Measurements from ENCODE around the gene RNF208. TPM values are rescaled to one million over a fixed set of nuclear protein-coding genes. Genes with fewer than 3 reads are reported as not detected.
A peak's percentile ranks its signal among the peaks of the same experiment; 100 is the strongest.

Gene RNF208
- polyA plus RNA-seq, 1 donor from 2014 or later, result not detected

DNA sequence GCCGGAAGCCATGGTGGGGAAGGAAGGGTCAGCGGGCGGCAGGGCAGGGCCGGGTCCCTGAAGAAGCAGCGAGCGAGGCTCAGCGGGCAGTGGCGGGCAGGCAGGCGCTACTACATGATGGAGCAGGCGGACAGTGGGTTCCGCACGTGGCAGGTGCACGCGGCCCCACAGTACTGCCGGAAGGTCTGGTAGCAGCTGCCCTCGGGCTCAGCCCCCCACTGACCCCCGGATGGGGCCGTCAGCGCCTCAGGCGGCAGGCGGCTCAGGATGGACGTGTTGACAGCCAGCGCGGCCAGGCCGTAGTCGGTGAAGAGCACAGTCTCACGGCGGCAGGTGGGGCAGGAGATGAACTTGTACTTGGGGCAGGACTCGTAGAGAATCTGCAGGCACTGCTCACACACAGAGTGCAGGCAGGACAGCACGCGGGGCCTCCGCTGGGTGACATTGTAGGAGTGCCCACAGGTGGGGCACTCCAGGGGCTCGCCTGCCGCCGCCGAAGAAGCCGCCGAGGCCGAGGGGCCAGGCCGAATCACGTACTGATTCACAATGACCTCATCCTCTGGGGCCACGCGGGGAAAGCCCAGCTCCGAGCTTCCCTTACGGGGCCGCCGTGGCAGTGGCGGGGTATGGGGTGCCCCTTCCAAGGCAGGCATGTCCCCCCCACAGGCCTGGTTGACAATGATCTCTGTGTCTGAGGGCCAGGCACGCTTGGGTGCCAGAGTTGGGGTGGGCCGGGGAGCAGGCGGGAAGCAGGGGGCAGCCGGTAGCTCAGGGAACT lies 1.5 kb downstream of the RNF208 start:
- Mint-ChIP-seq H3K27ac (no peak overlapping the region), H3K27me3 (peaks cover 1% of the 10 kb centered on the region), H3K4me3 (peak overlapping the region in 3 of 4 donors; percentile 20 to 57 (median 46)), H3K9me3 (no peaks in the 10 kb centered on the region), H3K4me1 (peaks cover 0 to 2% (median 2%) of the 10 kb centered on the region in 3 donors), H3K36me3 (no peaks in the 10 kb centered on the region)

DNA sequence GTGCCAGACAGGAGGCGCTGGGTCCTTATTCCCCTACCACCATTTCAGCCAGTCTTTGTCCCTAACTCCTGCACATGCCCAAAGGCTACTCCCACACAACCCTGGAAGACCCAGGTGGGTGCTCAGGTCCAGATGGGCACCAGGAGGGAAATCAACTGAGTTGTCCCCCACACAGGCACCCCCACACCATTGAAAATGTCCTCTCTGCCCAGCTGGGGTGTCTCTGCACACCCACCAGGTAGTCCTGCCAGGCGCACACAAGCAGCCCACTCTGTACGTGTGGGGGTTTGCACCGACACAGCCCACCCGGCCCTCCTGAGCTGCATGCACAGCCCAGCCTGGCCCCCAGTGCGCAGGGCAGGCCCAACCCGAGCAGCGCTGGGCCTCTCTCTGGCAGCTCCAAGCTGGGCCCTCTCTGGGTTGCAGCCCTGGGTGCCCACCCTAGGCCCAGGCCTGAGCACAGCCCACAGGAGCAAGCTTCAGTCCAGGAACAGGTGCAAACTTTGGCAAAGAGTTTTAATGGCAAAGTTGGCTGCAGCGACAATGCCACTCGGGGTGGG lies 2.2 kb downstream of the RNF208 start:
- H3K9me3 Mint-ChIP-seq, result no peaks in the 10 kb centered on the region
- no peak overlapping the region for H3K27ac Mint-ChIP-seq
- H3K4me1 Mint-ChIP-seq, result peaks cover 0 to 2% (median 2%) of the 10 kb centered on the region in 3 donors
- no peaks in the 10 kb centered on the region for H3K36me3 Mint-ChIP-seq
- peaks cover 1% of the 10 kb centered on the region for H3K27me3 Mint-ChIP-seq
- no peak overlapping the region for H3K4me3 Mint-ChIP-seq

DNA sequence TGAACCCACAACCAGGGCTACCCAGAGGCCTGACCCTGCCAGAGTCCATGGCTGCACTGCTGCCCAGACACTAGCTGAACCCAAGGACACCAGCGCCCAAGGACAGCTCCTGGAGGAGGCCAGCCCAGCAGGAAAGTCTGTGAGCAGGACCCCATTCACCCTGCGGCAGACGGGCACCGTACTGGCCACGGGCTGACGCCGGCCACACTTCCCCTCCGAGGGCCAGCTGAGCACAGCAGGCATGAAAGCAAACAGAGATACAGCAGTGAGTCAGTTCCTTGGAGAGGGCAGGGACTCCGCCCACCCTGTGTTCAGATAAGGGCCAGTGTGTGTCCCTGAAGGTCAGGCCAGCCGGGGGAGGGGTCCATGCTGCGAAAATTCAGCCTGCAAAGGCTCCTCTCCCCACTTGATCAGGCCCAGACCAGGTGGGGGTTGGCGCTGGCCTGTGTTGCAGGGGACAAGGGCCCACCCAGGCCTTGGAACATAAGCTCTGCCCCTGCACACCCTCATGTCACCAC lies 3.2 kb downstream of the RNF208 start:
- Mint-ChIP-seq H3K4me3 (no peak overlapping the region), H3K9me3 (no peaks in the 10 kb centered on the region), H3K27ac (no peak overlapping the region), H3K36me3 (no peaks in the 10 kb centered on the region), H3K4me1 (no peaks in the 10 kb centered on the region), H3K27me3 (peaks cover 1% of the 10 kb centered on the region)

DNA sequence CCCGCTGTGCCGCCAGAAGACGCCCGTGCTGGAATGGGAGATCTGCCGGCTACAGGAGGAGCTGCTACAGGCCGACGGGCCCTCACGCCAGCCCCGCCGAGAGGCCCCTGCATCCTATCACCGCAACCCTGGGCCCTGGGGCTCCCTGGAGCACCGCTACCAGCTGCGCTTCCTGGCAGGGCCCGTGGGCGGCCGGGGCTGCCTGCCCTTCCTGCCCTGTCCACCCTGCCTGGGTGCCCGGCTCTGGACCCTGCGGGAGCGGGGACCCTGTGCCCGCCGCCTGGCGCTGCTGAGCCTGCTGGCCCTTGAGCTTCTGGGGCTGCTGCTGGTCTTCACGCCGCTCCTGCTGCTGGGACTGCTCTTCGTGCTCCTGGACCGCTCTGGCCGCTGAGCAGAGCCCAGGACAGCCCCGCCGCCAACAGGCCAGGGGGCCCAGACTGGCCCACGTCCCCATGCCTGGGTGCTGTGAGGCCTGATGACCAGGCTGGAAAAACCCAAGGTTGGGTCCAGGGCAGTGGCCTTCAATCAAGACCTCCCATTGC lies 3.8 kb downstream of the RNF208 start:
- Mint-ChIP-seq H3K9me3 (no peaks in the 10 kb centered on the region), H3K27ac (no peak overlapping the region), H3K4me3 (no peak overlapping the region), H3K4me1 (no peaks in the 10 kb centered on the region), H3K27me3 (peaks cover 1% of the 10 kb centered on the region), H3K36me3 (no peaks in the 10 kb centered on the region)

DNA sequence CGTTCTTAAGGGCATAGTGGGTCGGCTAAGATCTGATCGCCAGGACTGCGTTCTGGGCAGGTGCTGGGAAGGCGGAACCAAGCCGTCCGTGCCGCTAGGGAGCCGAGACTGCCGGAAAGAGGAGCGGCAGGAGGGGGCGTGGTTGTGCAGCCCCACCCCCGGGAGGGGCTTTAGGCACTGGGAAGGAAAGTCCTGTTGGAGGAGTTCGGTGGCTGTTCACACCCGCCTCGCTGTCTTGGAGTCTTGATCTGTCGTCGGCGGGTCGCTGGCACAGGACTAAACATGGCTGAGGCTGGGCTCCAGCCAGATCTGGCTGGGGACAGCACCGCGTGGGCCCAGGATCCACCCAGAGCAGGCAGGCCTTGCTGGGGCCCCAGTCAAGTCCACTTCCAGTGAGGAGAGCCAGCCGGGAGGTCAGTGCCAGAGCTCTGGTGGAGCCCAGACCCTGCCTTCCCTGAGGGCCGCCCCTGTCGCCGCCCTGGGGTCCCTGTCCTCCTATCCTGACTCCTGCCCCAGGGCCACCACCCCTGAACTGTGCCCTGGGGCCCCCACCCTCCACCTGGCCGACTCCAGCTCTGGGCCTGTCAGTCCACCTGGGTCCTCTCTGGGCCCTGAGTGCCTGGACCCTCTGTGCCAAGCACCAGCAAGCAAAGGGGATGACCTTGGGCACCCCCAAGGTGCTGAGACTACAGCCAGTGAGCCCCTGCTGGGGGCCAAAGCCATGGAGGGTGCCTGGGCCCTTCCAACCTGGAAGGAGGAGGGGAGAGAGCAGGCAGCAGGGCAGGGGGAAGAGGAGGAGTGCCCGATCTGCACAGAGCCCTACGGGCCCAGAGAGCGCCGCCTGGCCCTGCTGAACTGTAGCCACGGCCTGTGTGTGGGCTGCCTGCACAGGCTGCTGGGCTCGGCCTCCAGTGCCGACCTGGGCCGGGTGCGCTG lies 4.5 kb downstream of the RNF208 start:
- H3K27me3 Mint-ChIP-seq, result peaks cover 1% of the 10 kb centered on the region
- no peak overlapping the region for H3K27ac Mint-ChIP-seq
- H3K4me3 Mint-ChIP-seq, result peak overlapping the region in 1 of 4 donors; percentile 63
- no peaks in the 10 kb centered on the region for H3K36me3 Mint-ChIP-seq
- no peaks in the 10 kb centered on the region for H3K9me3 Mint-ChIP-seq
- no peaks in the 10 kb centered on the region for H3K4me1 Mint-ChIP-seq

DNA sequence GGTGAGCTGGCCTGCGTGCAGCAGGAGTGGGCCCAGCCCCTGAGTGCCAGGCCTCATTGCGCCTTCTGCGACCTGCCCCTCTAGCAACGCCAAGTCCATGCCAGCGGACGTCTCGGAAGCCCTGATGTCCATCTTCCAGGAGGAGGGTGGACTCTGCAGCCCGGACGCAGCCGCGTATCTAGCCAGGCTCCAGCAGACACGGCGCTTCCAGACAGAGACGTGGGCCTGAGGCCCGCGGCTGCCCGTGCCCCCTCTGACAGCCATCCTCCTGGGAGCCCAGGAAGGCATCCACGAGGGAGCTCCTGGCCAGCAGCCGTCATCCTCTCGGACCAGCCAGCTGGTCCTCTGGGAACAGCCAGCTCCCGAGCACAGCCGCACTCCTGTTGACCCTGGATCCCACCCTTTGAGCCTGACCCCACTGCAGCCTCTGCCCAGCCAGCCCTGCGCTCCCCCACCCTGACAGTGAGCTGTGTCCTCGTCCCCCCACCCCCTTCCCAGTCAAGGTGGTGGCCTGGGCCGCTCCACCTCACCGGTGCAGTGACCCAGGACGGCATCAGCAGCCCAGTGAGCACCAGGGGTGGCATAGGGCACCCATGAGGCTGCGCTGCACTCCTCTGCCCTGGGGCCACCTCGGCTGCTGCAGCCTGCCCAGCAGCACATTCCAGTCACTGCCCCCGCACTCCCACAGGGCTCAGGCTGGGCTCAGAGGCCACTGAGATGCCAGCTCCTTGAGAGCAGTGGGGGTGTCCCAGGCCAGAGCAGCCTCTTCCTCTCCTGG lies 5.7 kb downstream of the RNF208 start:
- H3K27me3 Mint-ChIP-seq, result peaks cover 1% of the 10 kb centered on the region
- H3K9me3 Mint-ChIP-seq, result no peaks in the 10 kb centered on the region
- peaks cover under 1% of the 10 kb centered on the region for H3K36me3 Mint-ChIP-seq
- no peak overlapping the region for H3K4me3 Mint-ChIP-seq
- H3K4me1 Mint-ChIP-seq, result no peaks in the 10 kb centered on the region
- H3K27ac Mint-ChIP-seq, result no peak overlapping the region

DNA sequence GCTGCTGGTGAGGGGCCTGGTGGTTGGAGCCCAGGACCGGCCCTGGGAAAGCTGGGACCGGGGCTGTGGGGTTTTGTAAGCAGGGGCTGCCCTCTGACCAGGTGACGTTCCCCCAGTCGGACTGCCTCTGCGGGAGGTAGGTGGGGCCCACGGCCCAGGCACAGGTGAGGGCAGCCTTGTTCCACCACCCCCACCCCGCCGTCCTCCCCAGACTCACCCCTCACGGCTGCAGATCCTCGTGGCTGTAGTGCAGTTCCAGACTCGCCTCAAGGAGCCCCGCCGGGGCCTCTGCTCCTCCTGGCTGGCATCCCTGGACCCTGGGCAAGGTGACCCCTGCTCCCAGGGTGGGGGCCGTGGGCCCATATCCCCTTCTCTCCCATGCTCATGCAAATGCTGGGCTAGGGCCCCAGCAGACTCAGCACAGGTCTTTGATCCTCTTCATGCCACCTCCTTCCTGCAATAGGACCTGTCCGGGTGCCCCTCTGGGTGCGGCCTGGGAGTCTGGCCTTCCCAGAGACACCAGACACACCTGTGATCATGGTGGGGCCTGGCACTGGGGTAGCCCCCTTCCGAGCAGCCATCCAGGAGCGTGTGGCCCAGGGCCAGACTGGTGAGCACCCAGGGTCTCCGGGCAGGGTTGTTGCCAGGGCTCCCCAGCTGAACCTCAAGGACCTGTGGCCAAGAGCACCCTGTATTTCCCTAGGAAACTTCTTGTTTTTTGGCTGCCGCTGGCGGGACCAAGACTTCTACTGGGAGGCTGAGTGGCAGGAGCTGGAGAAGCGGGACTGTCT lies 6.6 kb downstream of the RNF208 start:
- no peaks in the 10 kb centered on the region for H3K9me3 Mint-ChIP-seq
- peaks cover 1% of the 10 kb centered on the region for H3K36me3 Mint-ChIP-seq
- no peaks in the 10 kb centered on the region for H3K4me1 Mint-ChIP-seq
- H3K4me3 Mint-ChIP-seq, result no peak overlapping the region
- H3K27me3 Mint-ChIP-seq, result peaks cover 1% of the 10 kb centered on the region
- H3K27ac Mint-ChIP-seq, result no peak overlapping the region

DNA sequence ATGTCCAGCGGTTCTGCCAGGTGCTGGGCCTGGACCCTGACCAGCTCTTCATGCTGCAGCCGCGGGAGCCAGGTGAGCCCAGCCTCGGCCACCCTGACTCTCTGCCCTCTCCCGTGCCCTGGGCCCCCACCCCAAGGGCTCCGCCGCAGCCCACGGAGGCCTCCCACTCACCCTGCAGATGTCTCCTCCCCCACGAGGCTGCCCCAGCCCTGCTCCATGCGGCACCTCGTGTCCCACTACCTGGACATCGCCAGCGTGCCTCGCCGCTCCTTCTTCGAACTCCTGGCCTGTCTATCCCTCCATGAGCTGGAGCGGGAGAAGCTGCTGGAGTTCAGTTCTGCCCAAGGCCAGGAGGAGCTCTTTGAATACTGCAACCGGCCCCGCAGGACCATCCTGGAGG lies 7.4 kb downstream of the RNF208 start:
- Mint-ChIP-seq H3K4me3 (no peak overlapping the region), H3K27ac (no peak overlapping the region), H3K4me1 (no peaks in the 10 kb centered on the region), H3K9me3 (no peaks in the 10 kb centered on the region), H3K36me3 (peaks cover 1% of the 10 kb centered on the region), H3K27me3 (no peaks in the 10 kb centered on the region)

DNA sequence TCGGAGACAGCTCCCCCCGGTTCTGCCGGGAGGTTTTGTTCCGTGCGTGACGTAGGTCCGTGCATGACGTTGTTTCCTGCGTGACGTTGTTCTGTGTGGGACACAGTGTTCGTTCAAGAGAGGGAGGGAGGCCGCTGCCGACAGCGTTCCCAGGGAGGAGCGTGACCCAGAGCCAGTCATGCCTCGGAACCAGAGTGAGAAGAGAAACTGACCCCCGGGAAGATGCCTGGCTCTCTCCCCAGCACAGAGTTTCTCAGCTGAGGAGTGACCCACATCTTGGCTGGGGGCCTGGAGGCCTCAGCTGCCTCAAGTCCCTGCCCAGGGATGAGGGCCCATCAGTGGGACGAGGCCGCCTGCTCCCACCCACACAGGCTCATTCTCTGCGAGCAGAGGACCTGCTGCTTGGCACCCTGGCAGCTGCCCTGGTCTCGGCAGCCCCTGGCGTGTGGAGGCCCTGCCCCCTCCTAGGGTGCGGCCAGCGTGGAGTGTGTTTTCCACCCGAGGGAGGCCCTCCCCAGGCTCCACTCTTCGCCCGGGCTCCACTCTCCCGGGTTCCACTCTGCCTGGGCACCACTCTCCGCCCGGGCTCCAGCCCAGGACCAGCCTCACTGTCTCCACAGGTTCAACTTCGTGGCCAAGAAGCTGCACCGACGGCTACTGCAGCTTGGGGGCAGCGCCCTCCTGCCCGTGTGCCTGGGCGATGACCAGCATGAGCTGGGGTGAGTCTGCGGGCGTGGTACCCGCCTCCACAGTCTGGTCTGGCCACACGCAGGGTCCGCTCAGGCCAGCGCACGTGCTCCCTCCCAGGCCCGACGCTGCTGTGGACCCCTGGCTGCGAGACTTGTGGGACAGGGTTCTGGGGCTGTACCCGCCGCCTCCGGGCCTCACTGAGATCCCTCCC lies 8.6 kb downstream of the RNF208 start:
- Mint-ChIP-seq H3K9me3 (no peaks in the 10 kb centered on the region), H3K4me1 (no peaks in the 10 kb centered on the region), H3K27me3 (no peaks in the 10 kb centered on the region), H3K36me3 (peaks cover 1% of the 10 kb centered on the region), H3K27ac (no peak overlapping the region), H3K4me3 (no peak overlapping the region)

DNA sequence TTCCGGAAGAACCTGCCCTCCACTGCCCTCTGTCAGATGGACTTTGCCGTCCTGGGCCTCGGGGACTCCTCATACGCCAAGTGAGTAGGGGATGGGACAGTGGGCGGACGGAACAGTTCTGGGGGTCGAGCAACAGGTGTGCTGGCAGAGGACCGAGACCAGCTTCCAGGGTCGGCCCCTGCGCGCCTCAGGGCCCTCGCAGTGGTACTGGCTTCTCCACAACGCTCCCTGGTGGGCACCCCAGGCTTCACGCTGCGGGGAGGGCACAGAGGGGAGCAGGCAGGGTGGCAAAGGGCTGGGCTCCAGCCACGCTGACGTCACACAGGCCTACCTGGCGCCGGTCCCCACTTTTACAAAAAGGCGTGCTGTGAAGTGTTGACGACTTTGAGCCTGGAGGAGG lies 9.5 kb downstream of the RNF208 start:
- H3K36me3 Mint-ChIP-seq, result peaks cover 1% of the 10 kb centered on the region
- no peaks in the 10 kb centered on the region for H3K9me3 Mint-ChIP-seq
- no peak overlapping the region for H3K4me3 Mint-ChIP-seq
- H3K27me3 Mint-ChIP-seq, result no peaks in the 10 kb centered on the region
- peaks cover 0 to 1% (median under 1%) of the 10 kb centered on the region in 3 donors for H3K4me1 Mint-ChIP-seq
- H3K27ac Mint-ChIP-seq, result no peak overlapping the region

DNA sequence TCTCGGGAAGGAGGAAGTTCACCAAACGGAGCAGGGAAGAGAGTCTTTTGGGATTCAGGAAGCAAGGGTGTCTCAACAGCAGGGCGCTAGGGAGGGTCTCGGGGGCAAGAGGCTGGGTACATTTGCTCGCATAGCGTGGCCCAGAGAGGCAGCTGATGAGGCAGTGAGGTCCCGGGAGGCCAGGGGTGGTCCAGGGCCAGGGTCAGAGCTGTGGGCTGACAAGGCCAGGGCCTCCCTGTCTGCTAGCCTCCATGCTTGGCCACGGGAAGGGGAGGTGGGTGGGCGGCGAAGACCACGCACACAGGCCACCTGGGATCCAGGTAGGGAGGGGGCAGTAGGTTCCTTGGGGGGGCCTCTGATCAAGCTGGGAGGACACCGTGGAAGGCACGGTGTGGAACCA lies 10.5 kb downstream of the RNF208 start:
- no peak overlapping the region for H3K4me3 Mint-ChIP-seq
- no peaks in the 10 kb centered on the region for H3K9me3 Mint-ChIP-seq
- H3K4me1 Mint-ChIP-seq, result peaks cover 1 to 9% (median 8%) of the 10 kb centered on the region in 3 donors
- H3K27me3 Mint-ChIP-seq, result no peaks in the 10 kb centered on the region
- peak overlapping the region in 1 of 3 donors; percentile 62 for H3K27ac Mint-ChIP-seq
- H3K36me3 Mint-ChIP-seq, result peaks cover 1% of the 10 kb centered on the region

DNA sequence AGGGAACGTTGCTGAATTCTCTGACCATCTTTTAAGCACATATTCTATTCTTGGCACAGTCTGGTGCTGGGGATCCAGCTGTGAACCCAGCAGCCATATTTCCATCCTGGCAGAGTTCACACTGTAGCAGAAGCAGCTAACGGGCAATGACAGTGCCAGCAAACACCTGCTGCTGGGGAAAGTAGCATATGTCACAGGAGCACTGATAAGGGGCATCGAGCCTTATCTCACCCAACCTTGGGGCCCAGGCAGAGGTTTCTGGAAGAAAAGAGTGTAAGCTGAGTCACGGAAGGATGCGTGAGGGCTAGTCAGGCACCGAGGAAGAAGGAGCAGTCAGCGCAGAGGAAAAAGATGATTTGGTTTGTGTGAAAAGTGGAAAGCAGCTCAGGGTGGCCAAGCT lies 15.4 kb downstream of the RNF208 start:
- no peaks in the 10 kb centered on the region for H3K27me3 Mint-ChIP-seq

More for the DNA sequence above, 15.4 kb downstream of the RNF208 start:
- Mint-ChIP-seq H3K27ac (peak overlapping the region in 2 of 3 donors; percentile 93 to 96), H3K4me3 (peak overlapping the region; percentile 90 to 95 (median 93)), H3K9me3 (no peaks in the 10 kb centered on the region), H3K4me1 (peaks cover 15 to 24% (median 24%) of the 10 kb centered on the region in 3 donors), H3K36me3 (peaks cover 1% of the 10 kb centered on the region)
